ENCODE measurements around the gene ELK1. TPM values are rescaled to one million over a fixed set of nuclear protein-coding genes. Genes with fewer than 3 reads are reported as not detected.
A peak's percentile ranks its signal among the peaks of the same experiment; 100 is the strongest.

The ELK1 gene
- total RNA-seq, 2 donors from 2014 or later = 30.8 to 37.0 TPM

DNA sequence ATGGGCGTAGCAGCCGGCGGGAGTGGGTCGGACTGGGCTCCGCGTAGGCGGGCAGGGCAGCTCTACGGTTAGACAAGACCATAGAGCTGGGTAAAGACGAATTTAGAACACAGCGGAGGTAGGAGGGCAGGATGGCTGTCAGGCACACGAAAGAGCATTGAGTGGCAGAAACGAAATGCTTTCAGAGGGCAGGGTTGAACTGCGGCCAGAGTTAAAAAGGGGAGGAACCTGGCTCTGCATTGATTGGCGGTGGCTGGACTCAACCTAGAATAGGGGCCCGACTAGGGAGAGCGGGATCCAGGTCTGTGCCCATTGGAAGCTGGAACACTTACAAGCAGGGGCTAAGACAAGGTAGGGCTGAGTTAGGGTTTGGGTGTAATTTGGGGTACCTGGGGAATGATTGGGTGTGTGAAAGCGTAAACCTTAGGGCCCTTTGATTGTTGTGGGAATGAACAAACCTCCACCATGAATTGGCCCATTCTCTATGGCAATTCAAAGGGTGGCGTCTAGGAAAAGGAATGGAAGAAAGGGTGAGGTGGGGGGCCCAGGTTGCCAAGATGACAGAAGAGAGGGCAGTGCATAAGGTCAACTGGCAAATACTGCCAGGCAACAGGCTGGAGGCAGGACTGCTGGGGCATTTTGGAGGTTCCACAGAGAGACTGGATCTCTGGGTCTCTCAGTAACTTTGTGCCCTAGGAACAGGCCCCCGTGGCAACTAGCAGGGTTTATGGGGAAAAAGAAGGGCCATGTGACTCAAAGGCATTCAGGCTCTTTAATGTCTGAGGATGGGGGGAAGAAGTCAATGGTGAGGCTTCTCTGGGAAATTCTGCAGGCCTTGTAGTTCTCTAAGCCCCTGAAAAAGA lies 911 bp upstream of the ELK1 start:
- no peak for DNase-seq
- H3K9me3 ChIP-seq (ENCODE audit: control insufficient read depth, low read length) = no peaks in the 10 kb centered on the region
- peaks cover 32% of the 10 kb centered on the region for H3K36me3 Mint-ChIP-seq (ENCODE audit: low read depth)
- H3K4me3 ChIP-seq (ENCODE audit: low read length) = peak overlapping the region; percentile 76
- H3K4me3 Mint-ChIP-seq = peak overlapping the region; percentile 71
- H3K9ac ChIP-seq (ENCODE audit: extremely low read depth, low read length, poor library complexity, severe bottlenecking) = no peak overlapping the region
- H3K27ac ChIP-seq (ENCODE audit: low read depth, low read length) = peak overlapping the region; percentile 26
- H3K27ac Mint-ChIP-seq = peak overlapping the region; percentile 94
- no peaks in the 10 kb centered on the region for H3K4me1 ChIP-seq (ENCODE audit: control insufficient read depth, insufficient read depth, low read length)
- peaks cover 11% of the 10 kb centered on the region for H3K4me1 Mint-ChIP-seq
- no peaks in the 10 kb centered on the region for H3K27me3 ChIP-seq (ENCODE audit: control insufficient read depth, insufficient read depth, low read length, poor library complexity, severe bottlenecking)
- no peaks in the 10 kb centered on the region for H3K27me3 Mint-ChIP-seq (ENCODE audit: insufficient read depth)
- TF ChIP-seq, protein P1, sequence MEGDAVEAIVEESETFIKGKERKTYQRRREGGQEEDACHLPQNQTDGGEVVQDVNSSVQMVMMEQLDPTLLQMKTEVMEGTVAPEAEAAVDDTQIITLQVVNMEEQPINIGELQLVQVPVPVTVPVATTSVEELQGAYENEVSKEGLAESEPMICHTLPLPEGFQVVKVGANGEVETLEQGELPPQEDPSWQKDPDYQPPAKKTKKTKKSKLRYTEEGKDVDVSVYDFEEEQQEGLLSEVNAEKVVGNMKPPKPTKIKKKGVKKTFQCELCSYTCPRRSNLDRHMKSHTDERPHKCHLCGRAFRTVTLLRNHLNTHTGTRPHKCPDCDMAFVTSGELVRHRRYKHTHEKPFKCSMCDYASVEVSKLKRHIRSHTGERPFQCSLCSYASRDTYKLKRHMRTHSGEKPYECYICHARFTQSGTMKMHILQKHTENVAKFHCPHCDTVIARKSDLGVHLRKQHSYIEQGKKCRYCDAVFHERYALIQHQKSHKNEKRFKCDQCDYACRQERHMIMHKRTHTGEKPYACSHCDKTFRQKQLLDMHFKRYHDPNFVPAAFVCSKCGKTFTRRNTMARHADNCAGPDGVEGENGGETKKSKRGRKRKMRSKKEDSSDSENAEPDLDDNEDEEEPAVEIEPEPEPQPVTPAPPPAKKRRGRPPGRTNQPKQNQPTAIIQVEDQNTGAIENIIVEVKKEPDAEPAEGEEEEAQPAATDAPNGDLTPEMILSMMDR (conservative IDR thresholded peaks at IDR 0.05) = no peak
- WGBS, 2 experiments (ENCODE audit: insufficient coverage in 1 of 2, insufficient read length in 1 of 2) = 2 to 19% methylated on average over 10 to 19 of the region's 19 CpGs
- H3K9me3 Mint-ChIP-seq = peaks cover 70% of the 10 kb centered on the region
- peaks cover 21% of the 10 kb centered on the region for H3K36me3 ChIP-seq (ENCODE audit: control insufficient read depth, insufficient read depth, low read length)

DNA sequence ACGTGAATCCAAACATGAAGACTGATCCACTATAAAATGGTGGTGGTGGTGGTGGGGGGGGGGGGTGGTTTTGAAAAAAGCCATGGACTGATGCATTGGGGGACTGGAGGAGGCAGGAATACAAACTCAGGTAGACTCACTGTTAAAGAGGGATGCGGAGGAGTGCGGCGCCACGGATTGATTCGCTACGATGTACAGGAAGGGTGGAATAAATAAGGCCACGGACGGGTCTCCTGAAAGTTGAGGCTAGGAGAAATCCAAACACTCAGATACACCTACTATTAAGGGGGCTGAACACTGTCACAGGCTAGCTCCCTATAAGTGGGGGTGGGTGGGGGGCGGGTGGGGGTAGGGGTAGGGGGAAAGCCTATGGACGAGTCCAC lies 591 bp downstream of the ELK1 start:
- Mint-ChIP-seq H3K27me3 (ENCODE audit: insufficient read depth) (no peaks in the 10 kb centered on the region), H3K27ac (no peak overlapping the region), H3K4me3 (peak overlapping the region; percentile 71), H3K4me1 (peaks cover 13% of the 10 kb centered on the region), H3K9me3 (peaks cover 70% of the 10 kb centered on the region), H3K36me3 (ENCODE audit: low read depth) (peaks cover 21% of the 10 kb centered on the region)
- no peak for DNase-seq
- no peaks in the 10 kb centered on the region for H3K4me1 ChIP-seq (ENCODE audit: control insufficient read depth, insufficient read depth, low read length)
- no peaks in the 10 kb centered on the region for H3K27me3 ChIP-seq (ENCODE audit: control insufficient read depth, insufficient read depth, low read length, poor library complexity, severe bottlenecking)
- peaks cover 10% of the 10 kb centered on the region for H3K36me3 ChIP-seq (ENCODE audit: control insufficient read depth, insufficient read depth, low read length)
- no peaks in the 10 kb centered on the region for H3K9me3 ChIP-seq (ENCODE audit: control insufficient read depth, low read length)
- TF ChIP-seq, protein P1 (conservative IDR thresholded peaks at IDR 0.05) = no peak
- 0% methylated on average over 3 of the region's 11 CpGs; no CpG with 5 or more reads in 1 of the 2 experiments for WGBS, 2 experiments (ENCODE audit: insufficient coverage in 1 of 2, insufficient read length in 1 of 2)
- no peak overlapping the region for H3K27ac ChIP-seq (ENCODE audit: low read depth, low read length)
- peak overlapping the region; percentile 11 for H3K9ac ChIP-seq (ENCODE audit: extremely low read depth, low read length, poor library complexity, severe bottlenecking)
- H3K4me3 ChIP-seq (ENCODE audit: low read length) = peak overlapping the region; percentile 76

DNA sequence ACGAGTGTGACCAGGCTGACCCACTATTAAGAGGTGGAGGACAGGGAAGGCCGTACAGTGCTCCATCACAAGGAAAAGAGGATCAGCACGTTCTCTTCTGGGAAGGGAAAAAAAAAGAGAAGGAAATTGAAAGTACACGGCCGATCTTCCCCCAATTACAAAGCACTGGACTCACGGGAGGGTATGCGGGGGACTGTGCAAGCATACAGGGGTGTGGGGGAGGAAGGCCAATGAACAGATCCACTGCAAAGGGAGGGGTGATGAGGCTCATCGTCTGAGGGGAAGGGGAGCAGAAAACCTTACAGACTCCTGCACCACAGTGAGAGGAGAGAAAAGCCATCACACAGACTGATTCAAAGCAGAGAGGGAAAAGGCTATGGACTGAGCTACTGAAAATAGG lies 1.1 kb downstream of the ELK1 start:
- Histone ChIP-seq H3K9me3 (ENCODE audit: control insufficient read depth, low read length) (no peaks in the 10 kb centered on the region), H3K36me3 (ENCODE audit: control insufficient read depth, insufficient read depth, low read length) (peaks cover 10% of the 10 kb centered on the region), H3K4me1 (ENCODE audit: control insufficient read depth, insufficient read depth, low read length) (no peaks in the 10 kb centered on the region), H3K27ac (ENCODE audit: low read depth, low read length) (no peak overlapping the region), H3K9ac (ENCODE audit: extremely low read depth, low read length, poor library complexity, severe bottlenecking) (peak overlapping the region; percentile 11), H3K27me3 (ENCODE audit: control insufficient read depth, insufficient read depth, low read length, poor library complexity, severe bottlenecking) (no peaks in the 10 kb centered on the region), H3K4me3 (ENCODE audit: low read length) (peak overlapping the region; percentile 73)
- peak overlapping the region; percentile 80 for H3K27ac Mint-ChIP-seq
- WGBS, 2 experiments (ENCODE audit: insufficient coverage in 1 of 2, insufficient read length in 1 of 2) = 66 to 80% methylated on average over 1 to 3 of the region's 8 CpGs
- H3K4me3 Mint-ChIP-seq = peak overlapping the region; percentile 71
- peaks cover 13% of the 10 kb centered on the region for H3K4me1 Mint-ChIP-seq
- H3K9me3 Mint-ChIP-seq = peaks cover 70% of the 10 kb centered on the region
- H3K36me3 Mint-ChIP-seq (ENCODE audit: low read depth) = peaks cover 21% of the 10 kb centered on the region
- DNase-seq = no peak
- TF ChIP-seq, protein P1 (conservative IDR thresholded peaks at IDR 0.05) = no peak
- no peaks in the 10 kb centered on the region for H3K27me3 Mint-ChIP-seq (ENCODE audit: insufficient read depth)

Measured in endodermal cell (in vitro differentiated cells).